Right renal cortex interstitium (tissue), 3 donors: ENCODE results near the gene KANK4. TPM values are rescaled to one million over a fixed set of nuclear protein-coding genes. Genes with fewer than 3 reads are reported as not detected.
"Not testable (repeated sequence)": the region's sequence is repeated elsewhere in the genome, so short reads cannot be mapped to it uniquely, and the experiment has no call there.

Experiments used
- DNase-seq, 3 donors: peaks; one replicate each; pipeline ENCODE4 v3.0.0-alpha.2; 2013; ENCODE audit warnings: low read depth in 3 of 3, low spot score in 2 of 3
- polyA plus RNA-seq, 3 donors: library from polyadenylated mRNA; unstranded; fragments of 120-200 nt; gene quantifications; one replicate each; pipeline ENCODE4 v1.2.1, GENCODE V29; 2013; ENCODE audit not compliant: insufficient read length in 3 of 3

KANK4 gene
- polyA plus RNA-seq, 3 donors, result 20.4 to 23.7 (median 22.3) TPM

DNA sequence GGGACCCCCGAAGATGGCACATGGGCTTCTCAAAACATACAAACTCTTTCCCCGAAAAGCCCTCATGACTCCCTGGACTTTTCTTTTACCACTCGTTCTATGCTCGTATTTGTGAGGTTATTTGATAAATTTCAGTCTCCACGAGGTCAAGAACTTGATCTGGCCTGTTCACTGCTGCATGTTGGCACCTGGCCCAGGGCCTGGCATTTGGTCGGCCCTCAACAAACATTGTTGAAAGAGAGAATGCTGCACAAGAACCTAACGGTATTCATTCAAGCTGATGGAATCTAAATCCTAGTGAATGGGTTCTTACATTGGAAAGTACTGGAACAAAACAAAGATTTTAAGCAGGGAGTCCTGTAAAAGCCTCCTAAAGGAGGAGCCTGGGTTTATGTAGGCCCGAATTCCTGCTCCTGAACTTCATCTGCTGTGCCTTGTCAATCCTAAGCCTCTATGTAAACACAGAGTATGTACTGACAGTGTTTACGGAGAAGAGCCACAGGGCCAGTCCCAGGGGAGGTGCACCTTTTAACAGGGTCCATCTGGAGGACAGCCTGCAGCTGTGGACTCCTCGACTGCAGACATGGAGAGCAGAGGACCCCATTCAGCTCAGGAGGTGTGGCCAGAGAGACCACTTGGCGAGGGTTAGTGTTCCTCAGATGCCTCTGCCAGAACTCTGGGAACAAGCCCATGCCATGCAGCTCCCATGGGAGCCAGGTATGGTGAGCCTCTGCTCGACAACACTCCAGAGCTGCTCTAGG lies 77.7 kb downstream of the KANK4 start:
- no peak for DNase-seq

DNA sequence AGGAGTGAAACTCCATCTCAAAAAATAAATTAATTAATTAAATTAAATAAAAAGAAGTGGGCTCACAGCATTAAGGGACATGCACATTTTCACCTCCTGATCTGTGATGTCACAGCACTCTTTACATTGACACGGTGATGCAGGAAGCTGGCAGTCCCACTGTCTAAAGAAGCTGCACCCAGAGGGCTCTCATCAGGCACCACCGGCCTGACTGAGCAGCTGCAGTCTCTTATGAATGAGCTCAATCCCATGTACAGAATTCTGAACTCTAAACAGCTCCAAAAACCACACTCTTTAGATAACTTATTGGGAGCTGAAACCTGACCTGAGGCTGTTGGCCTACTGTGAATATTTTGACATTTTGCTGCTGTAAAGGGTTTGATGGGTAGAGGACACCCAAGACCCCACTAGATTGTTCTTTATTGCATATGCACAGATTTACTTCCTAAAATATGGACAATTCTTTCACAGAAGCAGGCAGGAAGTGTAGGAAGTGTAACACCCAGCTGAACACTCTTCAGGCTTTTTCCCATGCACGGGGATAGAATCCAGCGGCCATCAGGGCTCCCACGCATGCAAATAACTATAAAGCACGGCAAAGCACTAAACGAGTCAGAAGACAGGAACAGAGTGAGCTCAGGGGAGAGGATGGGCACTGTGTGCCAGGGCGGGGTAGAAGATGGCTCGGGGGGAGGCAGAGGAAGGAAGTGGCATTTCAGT lies 78.4 kb downstream of the KANK4 start:
- no peak for DNase-seq

DNA sequence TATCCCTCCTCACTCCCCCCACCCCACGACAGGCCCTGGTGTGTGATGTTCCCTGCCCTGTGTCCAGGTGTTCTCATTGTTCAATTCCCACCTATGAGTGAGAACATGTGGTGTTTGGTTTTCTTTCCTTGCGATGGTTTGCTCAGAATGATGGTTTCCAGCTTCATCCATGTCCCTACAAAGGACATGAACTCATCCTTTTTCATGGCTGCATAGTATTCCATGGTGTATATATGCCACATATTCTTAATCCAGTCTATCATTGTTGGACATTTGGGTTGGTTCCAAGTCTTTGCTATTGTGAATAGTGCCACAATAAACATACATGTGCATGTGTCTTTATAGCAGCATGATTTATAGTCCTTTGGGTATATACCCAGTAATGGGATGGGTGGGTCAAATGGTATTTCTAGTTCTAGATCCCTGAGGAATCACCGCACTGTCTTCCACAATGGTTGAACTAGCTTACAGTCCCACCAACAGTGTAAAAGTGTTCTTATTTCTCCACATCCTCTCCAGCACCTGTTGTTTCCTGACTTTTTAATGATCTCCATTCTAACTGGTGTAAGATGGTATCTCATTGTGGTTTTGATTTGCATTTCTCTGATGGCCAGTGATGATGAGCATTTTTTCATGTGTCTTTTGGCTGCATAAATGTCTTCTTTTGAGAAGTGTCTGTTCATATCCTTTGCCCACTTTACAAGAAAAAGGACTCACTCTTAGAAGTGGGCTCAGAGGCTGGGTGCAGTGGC lies 79.4 kb downstream of the KANK4 start:
- not testable (repeated sequence) for DNase-seq

DNA sequence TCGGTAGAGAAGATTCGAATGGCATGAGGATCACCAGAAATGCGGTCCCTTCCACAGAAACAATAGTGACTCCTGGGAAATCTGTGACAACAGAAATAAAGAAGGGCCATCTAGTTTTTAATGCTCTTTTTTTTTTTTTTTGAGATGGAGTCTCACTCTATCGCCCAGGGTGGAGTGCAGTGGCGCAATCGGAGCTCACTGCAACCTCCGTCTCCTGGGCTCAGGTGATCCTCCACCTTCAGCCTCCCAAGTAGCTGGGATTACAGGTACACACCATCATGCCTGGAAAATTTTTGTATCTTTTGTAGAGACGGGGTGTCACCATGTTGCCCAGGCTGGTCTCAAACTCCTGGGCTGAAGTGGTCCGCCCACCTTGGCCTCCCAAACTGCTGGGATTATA lies 80.7 kb downstream of the KANK4 start:
- DNase-seq, result no peak

DNA sequence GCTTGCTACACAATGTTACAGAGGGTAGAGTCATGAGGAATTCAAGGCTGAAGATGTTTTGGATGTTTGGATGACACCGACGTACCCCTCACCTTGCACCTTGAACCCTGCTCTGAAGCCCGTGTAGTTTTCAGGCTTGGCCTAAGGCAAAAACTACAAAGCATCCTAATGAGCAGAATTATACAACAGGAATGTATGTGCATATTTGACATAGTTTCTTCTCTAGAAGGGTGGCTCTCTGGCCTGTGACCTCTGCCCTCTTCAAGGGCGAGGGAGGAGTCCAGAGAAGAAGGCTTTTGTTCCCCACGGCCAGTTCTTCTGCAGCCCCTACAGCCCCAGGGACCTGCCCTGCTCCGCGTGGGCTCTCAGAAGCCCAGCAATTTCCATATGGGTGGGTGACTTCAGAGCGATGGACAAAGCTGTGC lies 81.3 kb downstream of the KANK4 start:
- DNase-seq, result no peak

DNA sequence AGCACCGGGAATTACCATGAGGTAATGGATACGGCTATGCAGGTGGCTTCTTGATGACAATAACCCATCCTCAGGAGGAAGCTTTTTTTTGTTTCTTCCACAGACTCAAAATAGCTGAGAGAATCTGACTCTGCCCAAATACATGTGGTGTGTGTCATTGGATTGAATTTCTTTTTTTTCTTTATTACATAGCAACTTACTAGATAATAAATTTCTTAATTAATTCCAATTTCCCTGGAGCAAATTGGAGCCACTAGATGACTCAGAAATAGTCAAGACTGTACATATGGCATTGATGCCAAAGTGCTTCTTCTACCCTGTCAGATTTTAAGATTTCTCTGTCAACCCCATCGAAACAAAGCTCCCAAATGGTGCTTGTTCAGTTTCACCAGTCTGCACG lies 81.9 kb downstream of the KANK4 start:
- DNase-seq, result no peak

DNA sequence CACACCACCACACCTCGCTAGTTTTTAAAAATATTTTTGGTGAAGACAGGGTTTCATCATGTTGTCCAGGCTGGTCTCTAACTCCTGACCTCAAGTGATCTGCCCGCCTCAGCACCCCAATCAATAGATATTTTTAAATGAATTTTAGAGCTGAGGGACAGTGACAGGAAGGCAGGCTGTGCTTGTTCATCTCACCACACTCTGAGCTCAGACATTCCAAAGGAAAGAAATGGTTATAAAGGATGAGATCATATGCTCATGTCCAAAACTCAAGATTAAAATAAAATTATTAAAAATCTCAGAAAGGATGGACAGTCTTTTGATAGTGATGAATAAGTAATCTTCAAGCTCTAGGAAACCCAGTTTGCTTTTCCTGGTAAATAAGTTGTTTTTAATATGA lies 83.7 kb downstream of the KANK4 start:
- no peak for DNase-seq

DNA sequence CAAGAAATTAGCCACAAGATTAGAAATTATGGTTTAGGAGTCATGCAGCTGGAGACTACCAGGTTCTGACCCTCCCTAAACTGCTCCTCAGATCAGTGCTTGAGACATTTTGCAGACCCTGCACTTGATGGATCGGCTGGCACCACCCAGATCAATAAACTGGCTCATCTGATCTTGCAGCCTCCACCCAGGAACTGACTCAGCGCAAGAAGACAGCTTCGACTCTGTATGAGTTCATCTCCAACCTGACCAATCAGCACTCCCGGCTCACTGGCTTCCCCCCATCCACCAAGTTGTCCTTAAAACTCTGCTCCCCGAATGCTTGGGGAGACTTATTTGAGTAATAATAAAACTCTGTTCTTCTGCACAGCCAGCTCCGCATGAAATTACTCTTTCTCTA lies 84.5 kb downstream of the KANK4 start:
- no peak for DNase-seq

DNA sequence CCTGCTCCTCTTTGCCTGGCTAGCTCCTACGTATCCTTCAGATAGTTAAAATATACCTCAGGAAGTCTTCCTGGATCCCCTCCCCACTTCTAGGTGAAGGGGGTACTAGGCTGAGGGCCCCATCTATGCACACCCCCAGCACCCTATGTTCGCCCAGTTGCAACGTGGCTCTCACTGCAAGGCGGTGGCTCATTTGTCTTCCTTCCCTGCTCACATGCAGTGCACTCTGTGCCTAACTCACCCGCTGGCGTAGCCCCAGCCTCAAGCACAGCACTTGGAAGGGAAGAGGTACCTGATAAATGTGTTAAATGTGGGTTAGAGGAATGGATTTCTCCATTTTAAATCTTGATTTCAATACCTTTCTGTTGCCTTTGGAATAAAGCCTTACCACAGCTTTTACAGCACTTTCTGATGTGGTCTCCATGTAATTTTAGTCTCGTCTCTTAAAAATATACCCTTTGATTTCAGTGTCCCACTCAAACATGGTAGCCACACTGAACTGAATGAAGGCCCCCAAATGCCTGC lies 85.2 kb downstream of the KANK4 start:
- DNase-seq, result no peak

DNA sequence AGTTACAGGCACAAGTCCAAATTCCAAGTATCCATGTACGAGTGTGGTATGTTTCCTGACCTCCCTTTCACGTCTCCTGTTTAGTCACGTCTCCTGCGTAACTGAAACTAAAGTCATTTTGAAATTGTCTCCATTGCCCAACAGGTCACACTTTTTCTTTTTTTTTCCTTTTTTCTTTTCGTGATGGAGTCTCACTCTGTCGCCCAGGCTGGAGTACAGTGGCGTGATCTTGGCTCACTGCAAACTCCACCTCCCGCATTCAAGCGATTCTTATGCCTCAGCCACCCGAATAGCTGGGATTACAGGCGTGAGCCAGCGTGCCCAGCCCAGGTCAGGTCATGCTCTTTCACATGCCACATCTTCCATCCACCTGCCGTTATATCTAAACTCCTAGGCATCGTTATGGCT lies 86.4 kb downstream of the KANK4 start:
- no peak for DNase-seq

DNA sequence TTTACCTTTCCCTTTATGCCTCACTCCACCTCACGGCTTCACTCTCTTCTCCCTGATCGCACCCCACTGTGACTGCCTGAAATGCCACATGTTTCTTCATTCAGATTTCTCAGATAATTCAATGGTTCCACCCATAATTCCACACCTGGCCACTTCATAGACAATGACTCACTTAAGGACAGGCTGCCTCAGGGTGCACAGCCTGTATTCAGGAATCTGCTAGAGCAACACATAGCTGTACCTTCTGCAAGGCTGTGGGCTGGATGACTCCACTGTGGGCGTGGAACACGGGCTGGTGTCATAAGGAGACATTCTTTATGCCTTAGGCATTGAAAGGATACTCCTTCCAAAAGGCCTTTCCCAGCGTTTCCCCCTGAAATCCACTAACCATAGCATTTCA lies 88.5 kb downstream of the KANK4 start:
- DNase-seq, result no peak

DNA sequence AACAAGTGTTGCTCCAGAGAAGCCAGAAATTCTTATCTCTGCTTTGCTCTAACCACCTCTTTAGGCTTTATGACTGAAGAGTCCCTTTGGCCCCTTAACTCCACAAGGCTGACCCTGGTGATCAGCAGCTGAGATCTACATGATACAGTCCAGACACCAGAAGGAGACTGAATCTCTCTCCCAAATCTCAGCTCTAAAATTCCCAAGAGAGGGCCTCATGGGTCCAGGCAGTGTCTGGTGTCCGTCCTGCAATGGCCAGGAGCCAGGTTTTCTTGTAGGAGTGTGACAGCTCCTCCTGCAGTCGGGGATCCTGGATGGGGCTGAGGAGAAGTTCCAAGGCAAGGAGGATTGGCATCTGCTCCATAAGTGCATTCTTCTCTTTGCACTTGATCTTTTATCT lies 89.3 kb downstream of the KANK4 start:
- DNase-seq, result no peak

DNA sequence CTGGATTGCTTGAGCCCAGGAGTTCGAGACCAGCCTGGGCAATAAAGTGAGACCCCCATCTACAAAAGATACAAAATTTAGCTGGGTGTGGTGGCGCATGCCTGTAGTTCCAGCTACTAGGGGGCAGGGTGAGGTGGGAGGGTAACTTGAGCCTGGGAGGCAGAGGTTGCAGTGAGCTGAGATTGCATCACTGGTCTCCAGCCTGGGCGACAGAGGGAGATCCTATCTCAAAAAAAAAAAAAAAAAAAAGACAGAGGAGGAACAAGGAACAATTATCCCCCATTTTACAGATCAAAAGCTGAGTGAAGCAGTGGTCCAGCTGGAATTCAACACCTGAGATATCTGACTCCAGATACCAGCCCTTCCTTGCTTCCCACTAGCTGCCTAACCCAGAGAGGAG lies 89.8 kb downstream of the KANK4 start:
- DNase-seq, result no peak

DNA sequence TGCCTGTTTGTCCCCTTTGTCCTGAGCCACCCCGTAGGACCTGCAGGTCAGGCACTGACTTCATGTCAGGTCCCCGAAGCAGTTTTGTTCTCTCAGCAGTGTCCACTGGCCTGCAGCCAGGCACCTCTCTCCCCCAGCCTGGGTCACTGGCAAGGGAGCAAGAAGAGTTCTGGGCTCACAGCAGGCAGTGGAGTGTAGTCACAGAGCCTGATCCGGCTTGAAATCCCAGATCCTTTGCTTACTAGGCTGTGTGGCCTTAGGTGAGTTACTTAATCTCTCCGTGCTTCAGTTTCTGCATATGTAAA lies 90.4 kb downstream of the KANK4 start:
- no peak for DNase-seq

DNA sequence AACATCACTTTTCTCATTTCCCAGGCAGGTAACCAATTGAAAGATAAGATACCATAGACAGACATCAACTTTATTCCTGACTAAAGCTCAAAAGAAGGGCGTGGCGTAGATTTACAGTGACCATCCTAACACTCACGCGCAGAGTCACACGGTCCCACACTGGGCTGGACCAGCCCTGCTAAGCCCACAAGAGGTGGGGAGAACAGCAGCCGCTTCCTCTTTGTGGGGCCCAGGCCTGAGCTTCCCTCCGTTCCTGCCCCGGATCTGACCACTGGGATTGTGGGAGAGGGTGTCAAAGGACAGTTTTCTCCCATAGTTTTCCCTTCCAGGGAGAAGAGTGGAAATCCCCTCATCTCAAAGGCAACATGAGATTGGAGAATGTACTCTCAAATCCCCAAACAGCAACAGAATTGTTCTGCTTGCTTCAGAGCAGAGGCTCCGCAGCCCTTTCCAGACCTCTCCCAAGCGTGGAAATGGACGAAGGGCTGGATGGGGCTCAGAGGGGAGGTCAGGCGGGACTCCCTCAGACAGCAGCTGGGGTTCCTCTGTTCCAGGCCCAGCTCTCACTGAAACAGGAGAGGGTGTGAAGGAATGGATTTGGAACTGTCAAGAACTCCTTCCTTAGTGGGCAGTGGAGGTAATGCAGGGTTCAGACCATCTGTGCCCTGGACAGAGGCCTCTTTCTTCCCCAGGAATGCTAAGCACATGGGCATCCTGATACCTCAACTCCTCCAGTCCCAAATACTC lies 90.9 kb downstream of the KANK4 start:
- no peak for DNase-seq

DNA sequence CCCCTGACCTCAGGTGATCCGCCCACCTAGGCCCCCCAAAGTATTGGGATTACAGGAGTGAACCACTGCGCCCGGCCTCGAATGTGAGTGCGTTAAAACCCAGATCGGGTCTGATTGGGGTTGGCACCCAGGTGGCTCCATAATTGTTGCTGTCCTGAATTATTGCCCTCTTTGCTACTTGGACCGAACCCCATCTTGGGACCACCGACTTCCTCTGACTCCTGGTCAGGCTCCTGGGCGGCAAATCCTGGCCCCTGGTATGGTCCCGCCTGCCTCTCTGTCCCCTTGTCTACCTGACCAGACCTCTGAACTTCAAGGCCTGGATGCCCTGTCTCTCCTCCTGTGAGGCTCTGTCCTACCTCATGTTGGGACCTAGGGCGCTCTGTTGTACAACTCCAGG lies 91.7 kb downstream of the KANK4 start:
- no peak for DNase-seq

DNA sequence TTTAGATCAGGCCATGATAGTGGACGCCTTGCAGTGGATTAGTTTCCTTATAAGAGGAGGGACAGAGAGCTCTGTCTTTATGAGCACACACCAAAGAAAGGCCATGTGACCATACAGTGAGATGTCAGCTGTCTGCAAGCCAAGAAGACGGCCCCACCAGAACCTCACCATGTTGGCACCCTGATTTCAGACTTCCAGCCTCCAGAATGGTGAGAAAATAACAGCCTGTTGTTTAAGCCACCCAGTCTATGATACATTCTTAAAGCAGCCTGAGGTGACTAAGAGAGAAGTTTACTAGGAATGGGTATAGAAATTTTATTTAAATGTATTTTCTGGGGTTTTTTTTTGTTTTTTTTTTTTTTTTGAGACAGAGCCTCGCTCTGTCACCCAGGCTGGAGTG lies 95.1 kb downstream of the KANK4 start:
- no peak for DNase-seq

DNA sequence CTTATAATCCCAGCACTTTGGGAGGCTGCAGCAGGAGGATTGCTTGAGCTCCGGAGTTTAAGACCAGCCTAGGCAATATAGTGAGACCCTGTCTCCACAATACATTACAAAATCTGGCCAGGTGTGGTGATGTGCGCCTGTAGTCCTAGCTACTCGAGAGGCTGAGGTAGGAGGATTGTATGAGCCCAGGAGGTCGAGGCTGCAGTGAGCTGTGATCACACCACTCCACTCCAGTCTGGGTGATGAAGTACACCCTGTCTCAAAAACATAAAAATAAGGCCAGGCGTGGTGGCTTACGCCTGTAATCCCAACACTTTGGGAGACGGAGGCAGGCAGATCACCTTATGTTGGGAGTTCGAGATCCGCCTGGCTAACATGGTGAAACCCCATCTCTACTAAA lies 96.9 kb downstream of the KANK4 start:
- no peak for DNase-seq

DNA sequence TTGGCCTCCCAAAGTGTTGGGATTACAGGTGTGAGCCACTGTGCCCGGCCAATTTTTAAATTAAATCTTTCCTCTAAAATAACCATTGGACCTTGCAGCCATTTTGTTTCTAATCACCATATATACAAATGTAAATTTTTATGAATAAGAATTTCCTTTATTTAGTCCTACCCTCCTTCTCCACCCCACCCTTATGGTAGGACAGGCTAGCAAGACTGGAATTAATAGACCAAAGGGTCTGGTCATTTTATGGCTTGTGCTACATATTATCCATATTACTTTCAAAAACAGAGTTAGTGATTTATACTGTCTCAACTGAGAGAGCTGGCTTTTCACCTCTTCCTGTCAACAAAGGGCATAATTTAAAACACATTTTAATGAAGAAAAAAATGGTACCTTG lies 98.1 kb downstream of the KANK4 start:
- DNase-seq, result no peak

DNA sequence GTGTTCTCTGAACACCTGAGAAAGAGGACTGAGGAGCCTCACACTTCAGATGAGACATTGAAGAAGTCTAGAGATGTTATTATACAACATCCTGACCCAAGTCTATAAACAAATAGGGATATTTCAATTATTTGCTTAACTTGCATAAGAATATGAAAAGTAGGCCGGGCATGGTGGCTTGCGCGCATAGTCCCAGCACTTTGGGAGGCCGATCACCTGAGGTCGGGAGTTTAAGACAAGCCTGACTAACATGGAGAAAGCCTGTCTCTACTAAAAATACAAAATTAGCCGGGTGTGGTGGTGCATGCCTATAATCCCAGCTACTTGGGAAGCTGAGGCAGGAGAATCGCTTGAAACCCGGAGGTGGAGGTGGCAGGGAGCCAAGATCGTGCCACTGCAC lies 98.8 kb downstream of the KANK4 start:
- not testable (repeated sequence) for DNase-seq

DNA sequence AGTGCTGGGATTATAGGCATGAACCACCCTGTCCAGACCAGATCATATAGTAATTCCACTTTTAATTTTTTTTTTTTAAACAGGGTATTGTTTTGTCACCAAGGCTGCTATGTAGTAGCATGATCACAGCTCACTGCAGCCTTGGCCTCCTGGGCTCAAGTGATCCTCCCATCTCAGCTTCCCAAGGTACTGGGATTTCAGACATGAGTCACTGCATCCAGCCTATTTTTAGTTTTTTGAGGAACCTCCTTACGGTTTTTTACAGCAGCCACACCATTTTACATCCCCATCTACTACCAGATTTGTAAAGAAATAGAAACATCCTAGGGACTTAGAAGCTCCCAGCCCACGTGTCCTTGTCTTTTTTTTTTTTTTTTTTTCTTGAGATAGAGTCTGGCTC lies 100.6 kb downstream of the KANK4 start:
- no peak for DNase-seq
